VCaP (cell line): Measurements from ENCODE around the gene ARHGAP32.
"Not testable (repeated sequence)": the region's sequence is repeated elsewhere in the genome, so short reads cannot be mapped to it uniquely, and the experiment has no call there.

Experiments
- H3K27ac ChIP-seq: fragments of 450-650 bp; 2 replicates; pipeline ENCODE4 v1.5.1; 2017
- TF ChIP-seq, protein P1 (sequence below): fragments of 450-650 bp; conservative IDR thresholded peaks from 2 replicates; pipeline ENCODE4 v1.5.1; 2017; ENCODE audit warnings: mild to moderate bottlenecking, moderate library complexity

ARHGAP32 gene

DNA sequence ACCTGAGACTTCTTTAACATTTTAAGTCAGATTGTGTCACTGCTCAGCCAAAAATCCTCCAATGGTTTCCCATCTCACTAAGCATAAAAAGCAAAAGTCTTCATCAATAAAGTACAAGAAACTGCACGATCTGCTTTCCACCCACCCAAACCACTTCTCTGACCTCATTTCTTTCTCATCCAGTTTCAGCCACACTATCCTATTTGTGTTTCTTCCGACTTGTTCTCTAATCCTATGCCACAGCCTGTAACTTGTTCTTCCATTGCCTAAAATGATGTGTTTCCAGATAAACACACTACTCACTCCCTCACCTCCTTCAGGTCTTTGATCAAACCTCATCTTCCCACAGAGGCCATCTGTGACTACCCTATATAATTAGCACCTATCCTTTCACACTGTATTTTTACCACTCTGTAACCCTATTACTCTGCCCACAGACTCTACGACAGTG, 28.4 kb downstream of the ARHGAP32 start:
- TF ChIP-seq, protein P1, sequence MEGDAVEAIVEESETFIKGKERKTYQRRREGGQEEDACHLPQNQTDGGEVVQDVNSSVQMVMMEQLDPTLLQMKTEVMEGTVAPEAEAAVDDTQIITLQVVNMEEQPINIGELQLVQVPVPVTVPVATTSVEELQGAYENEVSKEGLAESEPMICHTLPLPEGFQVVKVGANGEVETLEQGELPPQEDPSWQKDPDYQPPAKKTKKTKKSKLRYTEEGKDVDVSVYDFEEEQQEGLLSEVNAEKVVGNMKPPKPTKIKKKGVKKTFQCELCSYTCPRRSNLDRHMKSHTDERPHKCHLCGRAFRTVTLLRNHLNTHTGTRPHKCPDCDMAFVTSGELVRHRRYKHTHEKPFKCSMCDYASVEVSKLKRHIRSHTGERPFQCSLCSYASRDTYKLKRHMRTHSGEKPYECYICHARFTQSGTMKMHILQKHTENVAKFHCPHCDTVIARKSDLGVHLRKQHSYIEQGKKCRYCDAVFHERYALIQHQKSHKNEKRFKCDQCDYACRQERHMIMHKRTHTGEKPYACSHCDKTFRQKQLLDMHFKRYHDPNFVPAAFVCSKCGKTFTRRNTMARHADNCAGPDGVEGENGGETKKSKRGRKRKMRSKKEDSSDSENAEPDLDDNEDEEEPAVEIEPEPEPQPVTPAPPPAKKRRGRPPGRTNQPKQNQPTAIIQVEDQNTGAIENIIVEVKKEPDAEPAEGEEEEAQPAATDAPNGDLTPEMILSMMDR: no peak
- peak overlapping the region; percentile 47 for H3K27ac ChIP-seq

DNA sequence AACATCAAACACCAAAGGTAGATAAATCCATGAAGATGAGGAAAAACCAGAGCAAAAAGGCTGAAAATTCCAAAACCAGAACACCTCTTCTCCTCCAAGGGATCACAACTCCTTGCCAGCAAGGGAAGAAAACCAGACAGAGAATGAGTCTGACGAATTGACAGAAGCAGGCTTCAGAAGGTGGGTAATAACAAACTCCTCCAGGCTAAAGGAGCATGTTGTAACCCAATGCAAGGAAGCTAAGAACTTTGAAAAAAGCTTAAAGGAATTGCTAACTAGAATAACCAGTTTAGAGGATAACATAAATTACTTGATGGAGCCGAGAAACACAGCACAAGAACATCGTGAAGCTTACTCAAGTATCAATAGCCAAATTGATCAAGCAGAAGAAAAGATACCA, 35.0 kb downstream of the ARHGAP32 start:
- not testable (repeated sequence) for H3K27ac ChIP-seq

DNA sequence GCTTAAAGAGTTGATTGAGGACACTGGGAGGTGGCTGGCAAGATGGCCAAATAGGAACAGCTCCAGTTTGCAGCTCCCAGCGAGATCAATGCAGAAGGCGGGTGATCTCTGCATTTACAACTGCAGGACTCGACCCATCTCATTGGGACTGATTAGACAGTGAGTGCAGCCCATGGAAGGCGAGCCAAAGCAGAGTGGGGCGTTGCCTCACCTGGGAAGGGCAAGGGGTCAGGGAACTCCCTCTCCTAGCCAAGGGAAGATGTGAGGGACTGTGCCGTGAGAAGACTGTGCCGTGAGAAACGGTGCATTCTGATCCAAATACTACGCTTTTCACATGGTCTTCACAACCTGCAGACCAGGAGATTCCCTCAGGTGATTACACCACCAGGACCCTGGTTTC, 36.4 kb downstream of the ARHGAP32 start:
- TF ChIP-seq, protein P1: no peak
- no peak overlapping the region for H3K27ac ChIP-seq

DNA sequence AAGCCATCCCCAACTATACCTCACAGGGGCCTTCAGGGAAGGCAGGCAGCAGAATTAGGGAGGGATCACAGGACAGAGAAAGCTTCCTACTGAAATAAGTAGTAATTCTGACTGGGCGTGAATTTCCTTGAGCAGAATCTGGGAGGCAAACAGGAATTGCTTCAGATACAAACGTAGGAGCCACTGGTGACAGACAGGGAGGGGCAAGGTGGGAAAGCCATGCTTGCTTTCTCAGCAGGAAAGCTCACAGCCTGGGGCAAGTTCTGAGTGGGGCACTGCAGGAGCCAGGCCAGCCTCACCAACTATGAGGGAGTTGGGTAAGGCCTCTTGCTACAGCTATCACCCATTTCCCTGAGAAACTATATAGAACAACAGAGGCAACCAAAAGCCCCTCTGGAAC, 43.6 kb downstream of the ARHGAP32 start:
- no peak overlapping the region for H3K27ac ChIP-seq
- TF ChIP-seq, protein P1: no peak

DNA sequence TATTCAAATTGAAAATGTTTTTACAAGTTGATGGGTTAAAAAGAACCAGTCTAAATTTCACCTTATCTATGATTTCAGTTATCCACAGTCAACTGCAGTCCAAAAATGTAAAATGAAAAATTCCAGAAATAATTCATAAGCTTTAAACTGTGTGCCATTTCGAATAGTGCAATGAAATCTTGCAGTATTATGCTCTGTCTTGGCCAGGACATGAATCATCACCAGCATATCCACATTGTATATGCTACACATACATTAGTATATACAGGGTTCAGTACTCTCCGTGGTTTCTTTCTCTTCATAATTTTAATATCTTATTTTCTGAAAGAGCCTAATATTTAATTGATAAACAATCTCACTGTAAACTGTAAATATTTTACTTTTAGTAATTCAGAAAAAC, 45.9 kb downstream of the ARHGAP32 start:
- TF ChIP-seq, protein P1: no peak
- H3K27ac ChIP-seq: peak overlapping the region; percentile 18; the same call in 1 of the 2 replicates

DNA sequence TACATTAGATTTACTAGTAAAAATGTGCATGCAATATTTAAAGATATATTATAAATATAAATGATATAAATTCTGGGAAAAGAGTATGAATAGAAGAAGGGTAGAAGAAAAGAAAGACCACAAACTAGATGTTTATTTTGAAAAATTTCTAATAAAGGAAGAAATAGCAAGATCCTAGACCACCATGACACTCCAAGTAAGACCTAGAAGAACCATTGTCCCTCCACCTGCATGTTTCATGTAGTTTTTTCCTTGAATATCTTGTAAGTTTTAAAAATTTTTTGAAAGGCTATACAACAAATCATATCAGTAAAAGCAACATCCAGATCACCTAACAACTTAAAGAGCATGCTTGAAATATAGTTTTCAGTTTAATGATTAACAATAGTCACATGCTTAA, 46.8 kb downstream of the ARHGAP32 start:
- peak overlapping the region; percentile 18 for H3K27ac ChIP-seq

DNA sequence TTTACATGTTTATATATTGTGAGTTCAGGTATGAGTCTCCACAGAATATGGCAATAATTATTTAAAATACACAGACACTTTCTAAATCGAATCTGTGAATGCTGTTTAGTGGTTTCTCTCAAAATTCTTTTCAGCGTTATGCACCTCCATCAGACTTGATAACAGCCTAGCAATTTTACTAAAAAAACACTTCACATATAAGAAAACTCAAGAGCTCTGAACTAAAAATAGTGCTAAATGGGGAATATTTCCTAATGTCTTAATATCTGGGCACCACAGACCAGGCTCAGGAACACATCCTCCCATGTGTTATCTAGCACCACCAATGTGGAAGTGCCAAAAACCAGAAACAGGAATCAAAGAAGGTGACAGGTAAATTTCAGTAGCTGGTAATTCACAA, 47.9 kb downstream of the ARHGAP32 start:
- H3K27ac ChIP-seq: peak overlapping the region; percentile 18; the same call in 1 of the 2 replicates
- TF ChIP-seq, protein P1: no peak

More for the DNA sequence above, 46.8 kb downstream of the ARHGAP32 start:
- TF ChIP-seq, protein P1: no peak

DNA sequence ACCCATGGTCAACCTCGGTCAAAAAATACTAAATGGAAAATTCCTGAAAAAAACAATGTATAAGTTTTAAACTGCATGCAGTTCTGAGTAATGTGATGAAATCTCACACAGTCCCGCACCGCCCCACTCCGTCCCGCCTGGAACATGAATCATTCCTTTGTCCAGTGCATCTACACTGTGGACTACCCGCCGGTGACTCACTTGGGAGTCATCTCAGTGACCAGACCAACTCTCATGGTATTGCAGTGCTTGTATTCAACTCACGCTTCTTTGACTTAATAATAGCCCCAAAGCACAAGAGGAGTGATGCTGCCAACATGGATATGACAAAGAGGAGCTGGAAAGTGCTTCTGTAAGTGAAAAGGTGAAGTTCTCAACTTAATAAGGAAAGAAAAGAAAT, 48.8 kb downstream of the ARHGAP32 start:
- TF ChIP-seq, protein P1: no peak
- H3K27ac ChIP-seq: no peak overlapping the region
